GM20000 (cell line): Measurements from ENCODE around the gene GPSM1.

Source experiments
- DNase-seq: peaks from one replicate; pipeline ENCODE4 v3.0.0; 2012; ENCODE audit warnings: low spot score
- TF ChIP-seq, protein P1 (sequence below): IDR thresholded peaks from 2 replicates; pipeline ENCODE4 v1.5.1; 2012; ENCODE audit warnings: mild to moderate bottlenecking, control low read depth; ENCODE audit errors: extremely low read depth, missing control alignments

The GPSM1 gene

GRCh38 chr9:136328011-136328621, 777 bp downstream of the GPSM1 start:
- TF ChIP-seq, protein P1, sequence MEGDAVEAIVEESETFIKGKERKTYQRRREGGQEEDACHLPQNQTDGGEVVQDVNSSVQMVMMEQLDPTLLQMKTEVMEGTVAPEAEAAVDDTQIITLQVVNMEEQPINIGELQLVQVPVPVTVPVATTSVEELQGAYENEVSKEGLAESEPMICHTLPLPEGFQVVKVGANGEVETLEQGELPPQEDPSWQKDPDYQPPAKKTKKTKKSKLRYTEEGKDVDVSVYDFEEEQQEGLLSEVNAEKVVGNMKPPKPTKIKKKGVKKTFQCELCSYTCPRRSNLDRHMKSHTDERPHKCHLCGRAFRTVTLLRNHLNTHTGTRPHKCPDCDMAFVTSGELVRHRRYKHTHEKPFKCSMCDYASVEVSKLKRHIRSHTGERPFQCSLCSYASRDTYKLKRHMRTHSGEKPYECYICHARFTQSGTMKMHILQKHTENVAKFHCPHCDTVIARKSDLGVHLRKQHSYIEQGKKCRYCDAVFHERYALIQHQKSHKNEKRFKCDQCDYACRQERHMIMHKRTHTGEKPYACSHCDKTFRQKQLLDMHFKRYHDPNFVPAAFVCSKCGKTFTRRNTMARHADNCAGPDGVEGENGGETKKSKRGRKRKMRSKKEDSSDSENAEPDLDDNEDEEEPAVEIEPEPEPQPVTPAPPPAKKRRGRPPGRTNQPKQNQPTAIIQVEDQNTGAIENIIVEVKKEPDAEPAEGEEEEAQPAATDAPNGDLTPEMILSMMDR, result no peak
- peak; percentile 58 for DNase-seq

DNA sequence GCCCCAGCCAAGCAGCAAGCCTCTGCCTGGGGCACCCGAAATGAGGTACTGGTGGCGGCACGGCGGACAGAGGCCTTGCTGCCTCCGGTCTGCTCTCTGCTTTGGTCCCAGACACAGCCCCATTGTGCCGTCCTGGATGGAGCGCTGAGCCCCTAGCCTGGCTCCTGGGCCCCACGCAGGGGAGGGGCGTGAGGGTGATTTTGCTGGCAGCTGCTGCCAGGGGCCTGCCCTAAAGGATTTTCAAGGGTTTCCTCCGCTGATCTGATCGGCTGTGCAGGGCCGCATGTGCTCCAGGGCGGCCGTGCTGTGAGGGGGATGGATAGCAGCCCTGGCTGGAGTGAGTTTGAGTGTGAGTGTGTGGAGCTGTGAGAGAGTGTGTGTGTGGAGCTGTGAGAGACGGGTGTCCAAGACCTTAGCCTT, 1.3 kb downstream of the GPSM1 start:
- TF ChIP-seq, protein P1, result no peak

DNA sequence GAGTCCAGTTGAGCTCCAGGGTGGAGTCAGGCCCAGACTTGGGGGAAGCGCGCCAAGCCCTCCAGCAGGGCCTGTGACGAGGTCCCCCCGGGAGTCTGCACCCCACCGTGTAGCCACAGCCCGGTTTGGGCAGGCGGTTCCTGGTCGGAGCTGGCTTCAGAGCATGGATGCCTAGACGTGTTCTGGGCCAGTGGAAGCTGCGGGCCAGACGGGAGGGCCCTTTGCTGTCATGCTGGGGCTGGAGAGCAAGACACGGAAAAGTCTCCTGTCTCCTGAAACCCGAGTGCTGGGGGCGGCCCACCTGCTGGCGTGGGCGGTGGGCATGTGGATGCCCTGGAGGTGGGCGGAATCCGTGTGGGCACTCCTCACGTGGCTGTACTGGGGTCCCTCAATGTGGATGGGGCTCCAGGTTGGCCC, 1.9 kb downstream of the GPSM1 start:
- DNase-seq, result no peak
- TF ChIP-seq, protein P1, result no peak

More for the DNA sequence above, 1.3 kb downstream of the GPSM1 start:
- peak; percentile 61 for DNase-seq

GRCh38 chr9:136329636-136330405, 2.5 kb downstream of the GPSM1 start:
- no peak for DNase-seq
- TF ChIP-seq, protein P1, result no peak

GRCh38 chr9:136330406-136330990, 3.2 kb downstream of the GPSM1 start:
- TF ChIP-seq, protein P1, result no peak
- DNase-seq, result no peak

DNA sequence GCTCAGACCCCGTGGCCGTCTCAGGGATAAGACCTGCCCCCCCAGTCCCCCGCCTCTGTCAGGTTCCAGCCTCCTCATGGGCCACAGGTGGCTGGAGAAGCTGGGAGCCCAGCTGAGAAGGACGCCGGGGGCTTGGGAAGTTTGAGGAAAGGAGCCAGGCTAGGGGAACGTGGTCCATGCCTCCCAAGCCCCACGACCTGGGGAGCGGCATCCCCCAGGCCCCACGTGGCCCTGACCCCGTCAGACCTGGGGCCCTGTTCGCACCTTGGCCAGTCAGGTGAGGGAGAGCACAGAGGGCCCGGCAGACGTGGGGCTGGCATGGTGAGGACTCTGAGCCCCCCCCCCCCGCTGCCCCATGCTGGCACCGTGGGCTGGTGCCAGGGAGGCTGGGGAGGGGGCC, 3.7 kb downstream of the GPSM1 start:
- no peak for DNase-seq
- TF ChIP-seq, protein P1, result no peak
